Transverse colon (tissue), 4 donors: ENCODE results near the gene RRBP1. TPM values are rescaled to one million over a fixed set of nuclear protein-coding genes. Genes with fewer than 3 reads are reported as not detected.

Experiments used
- DNase-seq: peaks from one replicate; pipeline ENCODE4 v3.0.0-alpha.2; 2019
- H3K27ac ChIP-seq, 4 donors: fragments of 200-600 bp; sonication (generic); 2 replicates each; pipeline ENCODE4 v1.5.1; 2016 to 2018; ENCODE audit warnings: inconsistent platforms in 4 of 4
- H3K27me3 ChIP-seq: fragments of 200-600 bp; sonication (generic); 2 replicates; pipeline ENCODE4 v1.5.1; 2017; ENCODE audit warnings: inconsistent platforms
- H3K36me3 ChIP-seq, 4 donors: fragments of 200-600 bp; sonication (generic); 2 replicates each; pipeline ENCODE4 v1.5.1; 2017 to 2019; ENCODE audit warnings: inconsistent platforms in 4 of 4
- H3K4me1 ChIP-seq, 4 donors: fragments of 200-600 bp; sonication (generic); 2 replicates each; pipeline ENCODE4 v1.5.1; 2017 to 2020; ENCODE audit warnings: inconsistent platforms in 4 of 4
- H3K4me3 ChIP-seq, 4 donors: fragments of 200-600 bp; sonication (generic); 1 replicate in 1 of 4; 2 replicates in 3 of 4; pipeline versions ENCODE4 v1.5.1 to v1.6.1; 2017 to 2019; ENCODE audit warnings: inconsistent platforms in 4 of 4
- H3K9me3 ChIP-seq, 2 donors: fragments of 200-600 bp; sonication (generic); 2 replicates each; pipeline ENCODE4 v1.5.1; 2017 to 2019; ENCODE audit warnings: inconsistent platforms in 2 of 2
- EP300 ChIP-seq: sonication (generic); formaldehyde crosslinking; IDR thresholded peaks from one replicate; pipeline ENCODE4 v1.6.1; 2017; ENCODE audit warnings: antibody characterized with exemption, low read depth
- POLR2A ChIP-seq: fragments of 450-650 bp; IDR thresholded peaks from one replicate; pipeline ENCODE4 v1.6.1; 2016; ENCODE audit warnings: antibody characterized with exemption, mild to moderate bottlenecking, moderate library complexity
- POLR2AphosphoS5 ChIP-seq, 3 donors: sonication (generic); formaldehyde crosslinking; IDR thresholded peaks; one replicate each; pipeline ENCODE4 v1.6.1; 2016; ENCODE audit warnings: antibody characterized with exemption in 3 of 3
- WGBS, 2 donors: methylation state at CpG; one replicate each; pipeline ENCODE4 v1.1.5; 2018; ENCODE audit warnings: low coverage in 1 of 2; 5-methylcytosine and 5-hydroxymethylcytosine counted together
- in situ Hi-C, 4 donors: fragments of 200-750 bp; cut with MboI; loops; one replicate each; pipeline versions ENCODE4 v1.15.0 to v1.15.1; 2017; ENCODE audit warnings: low sequenced_read_pairs in 3 of 4, low pct_ligation_motif_present in 1 of 4, low pct_unique_long_range_greater_than_20kb in 1 of 4
- intact Hi-C: fragments of 100-400 bp; cut with DNase I; formaldehyde crosslinking; loops from one replicate; pipeline ENCODE4 v1.15.1; 2023; ENCODE audit warnings: low total_unique reads
- total RNA-seq, 4 donors: library from RNA; depleted of rRNA; stranded (reverse); fragments of >200 nt; gene quantifications; one replicate each; pipeline ENCODE4 v1.1.0, GENCODE V29; 2016
- TF ChIP-seq, protein P1 (sequence below), 5 experiments: fragments of 200-600 bp in 3 of 5; fragments of 450-650 bp in 2 of 5; sonication (generic) in 3 of 5; IDR thresholded peaks; 1 replicate in 2 of 5; 2 replicates in 3 of 5; pipeline ENCODE4 v1.5.1; 2016 to 2017; ENCODE audit warnings: antibody characterized with exemption in 5 of 5, inconsistent platforms in 3 of 5, mild to moderate bottlenecking in 2 of 5, moderate library complexity in 1 of 5

The RRBP1 gene
- total RNA-seq, 4 donors from 2014 or later = 219 to 403 (median 288) TPM

DNA sequence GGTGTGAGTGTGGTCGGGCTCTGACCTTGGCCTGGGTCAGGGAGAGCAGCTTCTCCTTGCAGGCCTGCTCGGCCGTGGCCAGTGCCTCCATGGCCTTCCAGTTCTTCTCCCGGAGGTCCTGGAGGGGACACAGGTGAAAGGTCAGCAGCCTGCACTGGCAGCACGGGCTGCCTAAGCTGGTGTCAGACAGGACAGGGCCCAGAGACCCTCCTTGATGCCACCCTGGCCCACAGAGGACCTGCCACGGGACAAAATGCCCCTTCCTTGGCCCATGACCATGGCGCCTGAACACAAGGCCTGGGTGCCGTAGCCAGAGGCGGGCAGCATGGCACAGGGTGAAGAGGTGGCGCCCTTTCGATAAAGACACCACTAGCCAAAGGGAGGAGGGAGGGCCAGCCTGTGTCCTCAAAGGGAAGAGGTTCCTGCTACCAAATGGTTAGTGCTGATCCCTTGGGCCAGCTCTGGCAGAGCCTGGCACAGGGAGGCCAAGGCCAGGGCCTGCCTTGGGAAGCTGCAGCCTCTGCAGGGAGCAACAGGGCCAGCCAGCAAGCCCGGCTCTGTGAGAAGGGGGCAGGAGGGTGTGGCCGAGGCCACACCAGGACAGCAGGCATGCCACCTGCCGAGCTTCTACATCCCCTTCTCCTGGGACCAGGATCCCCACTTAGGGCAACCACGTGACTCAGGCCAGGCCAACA is 57.3 kb downstream of the RRBP1 start:
- in situ Hi-C loops = loop anchor here in 3 of 4 donors (5.0 to 25.0 kb wide), 2 partner anchors 87 kb away; partner anchors contain the start of gene BFSP1 (in 2 of the 3)
- TF ChIP-seq POLR2A (no peak), EP300 (no peak), POLR2AphosphoS5 (IDR thresholded peaks at IDR 0.05) (no peak)
- TF ChIP-seq, protein P1, sequence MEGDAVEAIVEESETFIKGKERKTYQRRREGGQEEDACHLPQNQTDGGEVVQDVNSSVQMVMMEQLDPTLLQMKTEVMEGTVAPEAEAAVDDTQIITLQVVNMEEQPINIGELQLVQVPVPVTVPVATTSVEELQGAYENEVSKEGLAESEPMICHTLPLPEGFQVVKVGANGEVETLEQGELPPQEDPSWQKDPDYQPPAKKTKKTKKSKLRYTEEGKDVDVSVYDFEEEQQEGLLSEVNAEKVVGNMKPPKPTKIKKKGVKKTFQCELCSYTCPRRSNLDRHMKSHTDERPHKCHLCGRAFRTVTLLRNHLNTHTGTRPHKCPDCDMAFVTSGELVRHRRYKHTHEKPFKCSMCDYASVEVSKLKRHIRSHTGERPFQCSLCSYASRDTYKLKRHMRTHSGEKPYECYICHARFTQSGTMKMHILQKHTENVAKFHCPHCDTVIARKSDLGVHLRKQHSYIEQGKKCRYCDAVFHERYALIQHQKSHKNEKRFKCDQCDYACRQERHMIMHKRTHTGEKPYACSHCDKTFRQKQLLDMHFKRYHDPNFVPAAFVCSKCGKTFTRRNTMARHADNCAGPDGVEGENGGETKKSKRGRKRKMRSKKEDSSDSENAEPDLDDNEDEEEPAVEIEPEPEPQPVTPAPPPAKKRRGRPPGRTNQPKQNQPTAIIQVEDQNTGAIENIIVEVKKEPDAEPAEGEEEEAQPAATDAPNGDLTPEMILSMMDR (IDR thresholded peaks at IDR 0.05) = no peak

DNA sequence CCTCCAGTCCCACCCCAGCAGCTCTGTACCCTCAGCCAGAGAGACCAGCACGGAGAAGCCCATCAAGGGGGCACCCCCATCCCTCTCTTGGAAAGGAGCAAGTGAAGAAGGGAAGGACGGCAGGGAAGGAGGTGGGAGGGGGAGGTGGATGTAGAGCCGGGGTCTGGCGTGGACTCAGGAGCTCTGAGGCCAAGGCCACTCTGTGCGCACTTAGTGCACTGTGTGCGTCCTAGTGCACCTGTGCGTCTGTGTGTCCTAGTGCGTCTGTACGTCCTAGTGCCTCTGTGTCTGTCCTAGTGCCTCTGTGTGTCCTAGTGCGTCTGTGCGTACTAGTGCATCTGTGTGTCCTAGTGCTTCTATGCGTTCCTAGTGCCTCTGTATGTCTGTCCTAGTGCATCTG is 58.0 kb downstream of the RRBP1 start:
- no peak for DNase-seq
- intact Hi-C loops (no loop called here), in situ Hi-C loops (loop anchor here in 1 of 4 donors (5.0 kb wide), 1 partner anchor 87 kb away; no protein-coding TSS in a partner anchor)
- Histone ChIP-seq H3K36me3 (peaks cover 0 to 73% (median 32%) of the 10 kb centered on the region in 4 donors), H3K4me3 (no peak overlapping the region), H3K27me3 (no peaks in the 10 kb centered on the region), H3K27ac (no peak overlapping the region), H3K9me3 (no peaks in the 10 kb centered on the region), H3K4me1 (no peaks in the 10 kb centered on the region)
- no peak for TF ChIP-seq POLR2AphosphoS5 (IDR thresholded peaks at IDR 0.05)
- TF ChIP-seq, protein P1 (IDR thresholded peaks at IDR 0.05) = no peak
- no peak for TF ChIP-seq POLR2A
- no peak for TF ChIP-seq EP300
- WGBS, 2 donors = 95 to 100% methylated on average over 4 to 12 of the region's 12 CpGs

More for the DNA sequence above, 57.3 kb downstream of the RRBP1 start:
- Histone ChIP-seq H3K36me3 (peaks cover 0 to 73% (median 28%) of the 10 kb centered on the region in 4 donors), H3K9me3 (no peaks in the 10 kb centered on the region), H3K4me3 (no peak overlapping the region), H3K27ac (no peak overlapping the region), H3K27me3 (no peaks in the 10 kb centered on the region), H3K4me1 (no peaks in the 10 kb centered on the region)
- WGBS, 2 donors = 87% methylated on average over 11 of the region's 15 CpGs; no CpG with 5 or more reads in 1 of the 2 donors
- intact Hi-C loops = no loop called here
- no peak for DNase-seq

DNA sequence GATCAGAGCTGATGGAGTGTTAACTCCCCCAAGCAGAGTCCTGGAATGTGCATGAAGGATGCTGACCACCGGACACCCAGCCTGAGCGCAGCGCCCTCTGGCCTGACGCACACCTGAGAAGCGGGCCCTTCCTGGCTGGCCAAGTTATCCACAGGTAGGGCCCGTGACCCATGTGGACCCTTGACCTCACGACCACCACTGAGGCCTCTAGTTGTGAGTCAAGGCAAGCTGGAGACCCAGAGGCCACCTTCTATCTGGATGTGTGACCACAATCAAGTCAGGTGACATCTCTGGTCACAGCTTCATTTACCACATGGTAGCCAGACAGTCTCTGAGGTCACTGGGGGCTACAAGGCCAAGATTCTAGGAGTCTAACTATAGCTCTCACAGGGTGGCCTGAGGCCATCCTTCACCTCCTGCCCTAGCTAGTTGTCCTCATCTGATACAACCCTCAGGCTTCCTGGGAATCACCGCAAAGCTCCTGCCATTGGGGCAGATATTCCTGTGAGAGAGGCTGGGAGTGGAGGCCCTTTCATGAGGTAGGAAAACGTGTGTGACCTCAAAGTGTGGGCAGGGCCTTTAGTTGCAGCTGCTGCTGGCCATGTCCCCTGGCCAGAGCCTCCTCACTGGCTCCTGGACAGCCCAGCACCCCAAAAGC is 59.1 kb downstream of the RRBP1 start:
- 91% methylated on average over 9 of the region's 9 CpGs; no CpG with 5 or more reads in 1 of the 2 donors for WGBS, 2 donors
- Histone ChIP-seq H3K27me3 (no peaks in the 10 kb centered on the region), H3K36me3 (peaks cover 0 to 76% (median 37%) of the 10 kb centered on the region in 4 donors), H3K27ac (no peak overlapping the region), H3K4me3 (no peak overlapping the region), H3K9me3 (no peaks in the 10 kb centered on the region), H3K4me1 (no peaks in the 10 kb centered on the region)
- DNase-seq = no peak
- in situ Hi-C loops = loop anchor here in 1 of 4 donors (5.0 kb wide), 1 partner anchor 86 kb away; no protein-coding TSS in a partner anchor
- intact Hi-C loops = no loop called here
- TF ChIP-seq POLR2A (no peak), POLR2AphosphoS5 (IDR thresholded peaks at IDR 0.05) (no peak), EP300 (no peak)
- TF ChIP-seq, protein P1 (IDR thresholded peaks at IDR 0.05) = no peak
